Activated T-cell treated with anti-CD3 and anti-CD28 coated beads, Interleukin-2, amount 50 U/mL, for 24 hours (primary cell): Measurements from ENCODE around the gene TM7SF3.
"Not testable (repeated sequence)": the region's sequence is repeated elsewhere in the genome, so short reads cannot be mapped to it uniquely, and the experiment has no call there.

Source experiments
- DNase-seq: peaks from one replicate; pipeline ENCODE4 v3.0.0-alpha.2; 2020
- H3K27ac Mint-ChIP-seq: 2 replicates; pipeline ENCODE4 v1.8.0; 2020; ENCODE audit warnings: mild to moderate bottlenecking, mixed read lengths
- H3K27me3 Mint-ChIP-seq: 2 replicates; pipeline ENCODE4 v1.8.0; 2020; ENCODE audit warnings: mixed read lengths
- H3K36me3 Mint-ChIP-seq: 2 replicates; pipeline ENCODE4 v1.8.0; 2020; ENCODE audit warnings: low read depth, mixed read lengths
- H3K4me1 Mint-ChIP-seq: 2 replicates; pipeline ENCODE4 v1.8.0; 2020; ENCODE audit warnings: low read depth, mixed read lengths
- H3K4me3 Mint-ChIP-seq: 2 replicates; pipeline ENCODE4 v1.8.0; 2020; ENCODE audit warnings: mild to moderate bottlenecking, moderate library complexity, mixed read lengths
- H3K9me3 Mint-ChIP-seq: 2 replicates; pipeline ENCODE4 v1.8.0; 2020; ENCODE audit warnings: mixed read lengths

Gene TM7SF3

GRCh38 chr12:26979733-26980132 is 34.5 kb downstream of the TM7SF3 start:
- Mint-ChIP-seq H3K36me3 (peaks cover 74% of the 10 kb centered on the region), H3K27ac (no peak overlapping the region), H3K4me3 (no peak overlapping the region), H3K4me1 (peaks cover 4% of the 10 kb centered on the region), H3K27me3 (no peaks in the 10 kb centered on the region), H3K9me3 (no peaks in the 10 kb centered on the region)
- no peak for DNase-seq

GRCh38 chr12:26978801-26979200 is 35.4 kb downstream of the TM7SF3 start:
- peaks cover 1% of the 10 kb centered on the region for H3K4me1 Mint-ChIP-seq
- no peak overlapping the region for H3K27ac Mint-ChIP-seq
- no peaks in the 10 kb centered on the region for H3K27me3 Mint-ChIP-seq
- no peak overlapping the region for H3K4me3 Mint-ChIP-seq
- peaks cover 75% of the 10 kb centered on the region for H3K36me3 Mint-ChIP-seq
- no peaks in the 10 kb centered on the region for H3K9me3 Mint-ChIP-seq
- DNase-seq, result no peak

- Mint-ChIP-seq H3K27ac (no peak overlapping the region), H3K36me3 (peaks cover 68% of the 10 kb centered on the region), H3K27me3 (no peaks in the 10 kb centered on the region), H3K4me1 (peaks cover 5% of the 10 kb centered on the region), H3K4me3 (no peak overlapping the region), H3K9me3 (no peaks in the 10 kb centered on the region)
- no peak for DNase-seq
Observed at GRCh38 chr12:26976687-26977086, 37.5 kb downstream of the TM7SF3 start.

GRCh38 chr12:26971963-26972362 is 42.2 kb downstream of the TM7SF3 start:
- H3K27ac Mint-ChIP-seq, result no peak overlapping the region
- H3K4me3 Mint-ChIP-seq, result no peak overlapping the region
- H3K36me3 Mint-ChIP-seq, result peaks cover 72% of the 10 kb centered on the region
- H3K9me3 Mint-ChIP-seq, result no peaks in the 10 kb centered on the region
- H3K27me3 Mint-ChIP-seq, result no peaks in the 10 kb centered on the region
- H3K4me1 Mint-ChIP-seq, result peaks cover 20% of the 10 kb centered on the region
- DNase-seq, result peak; percentile 55

DNA sequence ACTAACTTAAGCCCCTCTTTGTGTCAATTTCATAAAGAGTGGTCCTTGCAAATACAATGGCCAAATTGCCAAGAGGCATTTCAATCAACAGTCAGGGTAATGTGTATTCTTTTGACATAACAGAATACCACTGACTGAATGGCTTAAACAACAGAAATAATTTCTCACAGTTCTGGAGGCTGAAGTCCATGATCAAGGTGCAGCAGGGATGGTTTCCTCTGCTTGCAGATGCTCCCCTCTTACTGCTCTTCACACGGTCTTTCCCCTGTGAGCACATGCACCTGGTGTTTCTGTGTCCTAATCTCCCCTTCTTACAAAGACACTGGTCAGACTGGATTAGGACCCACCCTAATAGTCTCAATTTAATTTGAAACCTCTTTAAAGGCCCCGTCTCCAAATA is 44.0 kb downstream of the TM7SF3 start:
- H3K9me3 Mint-ChIP-seq, result no peaks in the 10 kb centered on the region
- H3K36me3 Mint-ChIP-seq, result peaks cover 71% of the 10 kb centered on the region
- no peak for DNase-seq
- H3K4me1 Mint-ChIP-seq, result peaks cover 20% of the 10 kb centered on the region
- H3K27ac Mint-ChIP-seq, result no peak overlapping the region
- H3K27me3 Mint-ChIP-seq, result no peaks in the 10 kb centered on the region
- H3K4me3 Mint-ChIP-seq, result no peak overlapping the region

GRCh38 chr12:26966842-26967241 is 47.3 kb downstream of the TM7SF3 start:
- H3K27me3 Mint-ChIP-seq, result no peaks in the 10 kb centered on the region
- no peak overlapping the region for H3K27ac Mint-ChIP-seq
- no peak overlapping the region for H3K4me3 Mint-ChIP-seq
- peaks cover 17% of the 10 kb centered on the region for H3K4me1 Mint-ChIP-seq
- DNase-seq, result no peak
- H3K36me3 Mint-ChIP-seq, result peaks cover 78% of the 10 kb centered on the region
- H3K9me3 Mint-ChIP-seq, result no peaks in the 10 kb centered on the region

- H3K4me1 Mint-ChIP-seq, result no peaks in the 10 kb centered on the region
- peak overlapping the region; percentile 9 for H3K27ac Mint-ChIP-seq
- H3K4me3 Mint-ChIP-seq, result no peak overlapping the region
- DNase-seq, result no peak
- peaks cover 83% of the 10 kb centered on the region for H3K36me3 Mint-ChIP-seq
- no peaks in the 10 kb centered on the region for H3K9me3 Mint-ChIP-seq
- no peaks in the 10 kb centered on the region for H3K27me3 Mint-ChIP-seq
Observed at GRCh38 chr12:26963413-26963812, 50.8 kb downstream of the TM7SF3 start.

- H3K4me3 Mint-ChIP-seq, result no peak overlapping the region
- peaks cover 87% of the 10 kb centered on the region for H3K36me3 Mint-ChIP-seq
- H3K27ac Mint-ChIP-seq, result no peak overlapping the region
Observed at GRCh38 chr12:26961803-26962202, 52.4 kb downstream of the TM7SF3 start.

GRCh38 chr12:26961391-26961790 is 52.8 kb downstream of the TM7SF3 start:
- H3K4me3 Mint-ChIP-seq, H3K27ac Mint-ChIP-seq, DNase-seq, H3K4me1 Mint-ChIP-seq, H3K27me3 Mint-ChIP-seq, H3K9me3 Mint-ChIP-seq: not testable (repeated sequence)
- H3K36me3 Mint-ChIP-seq, result peaks cover 87% of the 10 kb centered on the region

More at GRCh38 chr12:26961803-26962202, 52.4 kb downstream of the TM7SF3 start:
- no peaks in the 10 kb centered on the region for H3K27me3 Mint-ChIP-seq
- no peaks in the 10 kb centered on the region for H3K9me3 Mint-ChIP-seq
- DNase-seq, result no peak
- no peaks in the 10 kb centered on the region for H3K4me1 Mint-ChIP-seq

DNA sequence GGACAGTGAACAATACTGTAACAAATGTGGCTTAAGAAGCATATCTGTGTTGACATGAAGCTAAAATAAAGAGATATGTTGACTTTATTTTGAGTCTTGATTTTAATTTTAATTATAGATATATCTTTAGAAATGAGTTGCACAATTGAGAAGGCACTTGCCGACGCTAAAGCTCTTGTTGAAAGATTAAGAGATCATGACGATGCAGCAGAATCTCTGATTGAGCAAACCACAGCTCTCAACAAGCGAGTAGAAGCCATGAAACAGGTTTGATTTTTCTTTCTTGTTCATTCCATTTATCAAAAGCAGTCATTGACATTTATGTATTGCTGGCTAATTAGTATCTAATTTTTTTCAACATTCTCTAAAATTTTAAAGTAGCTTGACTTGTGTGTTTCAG is 60.2 kb downstream of the TM7SF3 start:
- no peak for DNase-seq
- Mint-ChIP-seq H3K4me3 (no peak overlapping the region), H3K27ac (peak overlapping the region; percentile 37), H3K36me3 (peaks cover 62% of the 10 kb centered on the region), H3K27me3 (no peaks in the 10 kb centered on the region), H3K9me3 (no peaks in the 10 kb centered on the region), H3K4me1 (peaks cover 44% of the 10 kb centered on the region)

GRCh38 chr12:26953447-26953846 is 60.7 kb downstream of the TM7SF3 start:
- H3K27me3 Mint-ChIP-seq, result no peaks in the 10 kb centered on the region
- DNase-seq, result no peak
- H3K27ac Mint-ChIP-seq, result no peak overlapping the region
- no peak overlapping the region for H3K4me3 Mint-ChIP-seq
- H3K9me3 Mint-ChIP-seq, result peaks cover 3% of the 10 kb centered on the region
- H3K4me1 Mint-ChIP-seq, result peaks cover 46% of the 10 kb centered on the region
- H3K36me3 Mint-ChIP-seq, result peaks cover 65% of the 10 kb centered on the region

GRCh38 chr12:26948309-26948708 is 65.9 kb downstream of the TM7SF3 start:
- Mint-ChIP-seq H3K4me1 (peaks cover 65% of the 10 kb centered on the region), H3K27ac (peak overlapping the region; percentile 58), H3K9me3 (peaks cover 10% of the 10 kb centered on the region), H3K4me3 (no peak overlapping the region), H3K36me3 (peaks cover 56% of the 10 kb centered on the region), H3K27me3 (no peaks in the 10 kb centered on the region)
- DNase-seq, result no peak

DNA sequence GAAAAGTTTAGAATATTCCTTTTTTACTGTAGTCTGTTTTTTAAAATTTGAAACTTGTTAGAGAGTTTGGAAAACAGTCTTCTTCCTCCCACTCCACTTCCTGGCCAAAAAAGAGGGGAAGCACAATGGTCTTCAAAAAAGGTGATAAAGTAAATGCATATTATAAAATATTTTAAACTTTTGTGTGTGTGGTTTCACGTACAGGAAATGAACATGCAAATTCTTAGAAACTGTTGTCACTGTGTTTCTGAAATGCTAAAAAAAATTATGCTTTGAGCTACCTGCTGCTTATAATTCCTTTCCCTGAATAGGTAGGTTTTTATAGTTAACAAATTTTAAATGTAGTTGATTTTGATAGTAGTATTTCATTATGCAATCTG is 73.0 kb downstream of the TM7SF3 start:
- peaks cover 45% of the 10 kb centered on the region for H3K36me3 Mint-ChIP-seq
- H3K9me3 Mint-ChIP-seq, result no peaks in the 10 kb centered on the region
- H3K4me1 Mint-ChIP-seq, result peaks cover 58% of the 10 kb centered on the region
- H3K4me3 Mint-ChIP-seq, result peak overlapping the region; percentile 95
- no peaks in the 10 kb centered on the region for H3K27me3 Mint-ChIP-seq
- no peak for DNase-seq
- H3K27ac Mint-ChIP-seq, result peak overlapping the region; percentile 100

DNA sequence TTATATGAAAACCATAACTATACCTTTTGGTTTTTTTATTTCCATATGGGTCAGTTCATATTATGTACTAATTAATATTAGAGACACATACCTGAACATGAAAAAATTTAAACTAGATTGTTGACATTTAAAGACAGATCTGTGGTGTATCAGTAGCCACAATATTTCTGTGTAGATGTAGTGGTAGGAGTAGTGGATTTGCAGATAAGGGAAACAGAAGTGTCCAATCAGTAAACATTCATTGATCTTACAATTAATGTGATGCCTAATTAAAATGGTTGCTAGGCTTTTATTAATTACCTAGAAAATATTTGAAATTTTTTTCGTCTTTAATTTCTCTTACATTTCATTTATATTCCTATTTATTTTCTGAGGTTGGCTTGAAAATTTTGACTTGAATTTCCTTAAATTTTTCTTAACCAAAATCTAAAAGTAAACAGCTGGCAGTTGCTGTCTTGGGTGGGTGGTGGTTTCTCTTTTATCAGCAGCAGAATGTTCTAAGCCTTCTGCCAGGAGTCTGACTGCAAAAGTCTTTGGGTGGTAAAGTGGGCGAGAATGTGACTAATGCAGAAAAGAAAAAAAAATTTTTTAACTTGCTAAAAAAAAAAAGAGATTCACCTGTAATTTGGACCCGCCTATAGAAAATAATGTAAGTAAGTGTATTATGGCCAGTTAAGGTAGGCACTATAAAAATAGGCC is 73.5 kb downstream of the TM7SF3 start:
- Mint-ChIP-seq H3K36me3 (peaks cover 45% of the 10 kb centered on the region), H3K27ac (peak overlapping the region; percentile 100), H3K4me1 (peaks cover 59% of the 10 kb centered on the region), H3K4me3 (peak overlapping the region; percentile 95), H3K9me3 (no peaks in the 10 kb centered on the region), H3K27me3 (no peaks in the 10 kb centered on the region)
- DNase-seq, result no peak

DNA sequence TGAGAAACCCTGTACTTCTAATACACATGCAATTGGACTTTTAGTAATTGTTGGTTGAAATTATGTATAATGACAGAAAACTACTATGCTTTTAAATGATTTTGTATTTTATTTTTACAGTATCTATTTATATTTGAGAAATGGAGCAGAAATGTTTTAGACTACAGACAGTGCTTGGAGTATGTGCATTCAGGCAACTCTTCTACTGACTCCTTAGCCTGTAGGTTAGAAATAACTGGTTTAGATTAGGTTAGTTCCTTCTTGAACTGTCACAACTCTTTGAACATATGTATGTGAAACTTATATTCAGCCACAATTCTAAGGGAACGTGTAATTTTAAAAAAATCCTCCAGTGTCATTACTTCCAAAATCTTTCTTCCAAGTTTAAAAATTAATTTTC is 74.2 kb downstream of the TM7SF3 start:
- peak overlapping the region; percentile 100 for H3K27ac Mint-ChIP-seq

More for the DNA sequence above, 74.2 kb downstream of the TM7SF3 start:
- H3K36me3 Mint-ChIP-seq, result peaks cover 48% of the 10 kb centered on the region
- DNase-seq, result no peak
- H3K27me3 Mint-ChIP-seq, result no peaks in the 10 kb centered on the region
- H3K4me3 Mint-ChIP-seq, result peak overlapping the region; percentile 95
- no peaks in the 10 kb centered on the region for H3K9me3 Mint-ChIP-seq
- H3K4me1 Mint-ChIP-seq, result peaks cover 63% of the 10 kb centered on the region
